Measurements from ENCODE around the gene PTPN13.

GRCh38 chr4:86683167-86683566, 89.1 kb downstream of the PTPN13 start:
- TF ChIP-seq CTCF (IDR thresholded peaks at IDR 0.05): no peak
- TF ChIP-seq TCF7L2 (IDR thresholded peaks at IDR 0.05; ENCODE audit: low read depth, low read length): no peak

Data from Panc1 (cell line).